Stimulated activated naive CD4-positive, alpha-beta T cell (primary cell): ENCODE measurements around the gene CDH13.

Source experiments
- DNase-seq, 6 experiments: peaks; one replicate each; lab custom pipeline; 2025; lab: John Stamatoyannopoulos, UW

Gene CDH13

DNA sequence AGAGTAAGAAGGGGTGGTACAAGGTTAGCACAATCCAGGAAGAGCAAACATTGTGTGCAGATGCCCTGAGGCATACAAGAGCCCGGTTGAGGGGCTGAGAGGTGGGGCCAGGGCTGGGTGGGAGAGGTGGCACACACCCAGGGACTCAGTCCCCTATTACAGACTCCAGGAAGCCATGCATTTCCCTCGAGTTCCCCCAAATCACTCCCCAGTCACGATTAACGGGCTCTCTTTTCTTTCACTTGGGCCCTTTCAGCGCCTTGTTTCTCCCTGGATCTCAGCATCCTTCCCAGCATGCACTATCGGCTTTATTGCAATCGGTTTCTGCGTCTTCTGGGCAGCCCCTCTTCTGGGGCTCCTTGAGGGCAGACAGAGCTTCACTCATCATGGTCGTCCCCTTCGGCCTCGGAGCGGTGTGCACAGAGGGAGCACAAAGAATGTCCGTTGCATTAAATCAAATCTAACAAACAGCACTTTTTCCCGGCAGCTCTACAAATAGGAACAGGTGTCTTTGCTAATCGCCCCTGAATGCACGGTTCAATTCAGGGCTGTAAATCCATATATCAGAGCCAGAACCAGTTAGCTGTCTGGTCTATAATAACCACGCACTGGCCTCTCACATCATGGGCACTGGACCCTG, 996.4 kb downstream of the CDH13 start:
- DNase-seq = no peak

- DNase-seq = no peak
These were observed 997.1 kb downstream of the CDH13 start for GRCh38 chr16:83623892-83624291.

DNA sequence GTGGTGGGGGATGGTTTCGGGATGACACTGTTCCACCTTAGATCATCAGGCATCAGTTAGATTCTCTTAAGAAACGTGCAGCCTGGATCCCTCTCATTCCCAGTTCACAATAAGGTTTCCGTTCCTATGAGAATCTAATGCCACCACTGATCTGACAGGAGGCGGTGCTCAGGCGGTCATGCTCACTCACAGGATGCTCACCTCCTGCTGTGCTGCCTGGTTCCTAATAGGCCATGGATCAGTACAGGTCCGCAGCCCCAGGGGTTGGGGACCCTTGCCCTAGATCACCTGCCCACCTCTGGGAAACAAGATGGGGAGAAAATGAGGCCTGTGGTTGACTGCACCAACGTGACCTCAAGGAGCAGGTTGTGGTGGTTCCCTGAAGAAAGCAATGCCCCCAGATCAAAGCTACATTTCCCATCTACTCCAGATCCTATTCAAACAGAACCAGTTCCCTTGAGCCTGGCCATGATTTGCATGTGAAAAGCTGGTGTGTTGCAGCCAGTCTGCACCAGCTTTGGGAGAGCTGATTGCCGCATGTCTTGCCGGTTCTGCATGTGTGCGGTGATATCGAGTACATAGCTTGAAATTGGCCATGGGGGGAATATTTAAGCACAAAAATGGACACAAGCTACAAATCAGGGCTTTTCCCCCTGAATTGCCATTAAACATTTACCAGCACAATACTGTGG, 997.8 kb downstream of the CDH13 start:
- DNase-seq = no peak

DNA sequence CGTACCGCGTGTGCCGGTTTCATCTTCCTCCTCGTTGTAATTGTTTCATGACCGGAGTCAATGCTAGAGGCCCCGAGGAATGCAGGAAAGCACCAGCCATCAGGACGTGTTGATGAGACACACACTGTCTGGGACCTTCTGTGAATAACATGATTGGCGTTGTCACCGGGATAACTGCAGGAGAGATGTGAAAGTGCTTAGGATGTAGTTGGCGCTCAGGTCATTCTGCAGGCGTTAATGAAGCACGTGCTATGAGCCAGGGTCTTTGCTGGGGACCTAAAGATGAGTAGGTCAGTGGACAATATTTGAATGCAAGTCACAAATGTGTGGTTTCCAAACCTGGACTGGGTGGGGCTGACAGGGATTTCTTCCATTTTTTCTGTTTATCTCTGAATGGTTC, 999.4 kb downstream of the CDH13 start:
- DNase-seq = no peak

- DNase-seq = no peak
These were observed 999.9 kb downstream of the CDH13 start for GRCh38 chr16:83626676-83627075.

DNA sequence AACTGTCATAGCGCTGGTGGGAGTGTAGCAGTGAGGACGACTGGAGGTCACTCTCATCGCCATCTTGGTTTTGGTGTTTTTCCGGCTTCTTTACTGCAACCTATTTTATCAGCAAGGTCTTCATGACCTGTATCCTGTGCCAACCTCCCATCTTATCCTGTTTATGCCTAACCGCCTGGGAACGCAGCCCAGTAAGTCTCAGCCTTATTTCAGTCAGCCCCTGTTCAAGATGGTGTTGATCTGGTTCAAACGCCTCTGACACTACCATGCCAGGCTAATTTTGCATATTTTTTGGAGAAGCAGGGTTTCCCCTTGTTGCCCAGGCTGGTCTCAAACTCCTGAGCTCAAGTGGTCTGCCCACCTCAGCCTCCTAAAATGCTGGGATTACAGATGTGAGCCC, 1001.2 kb downstream of the CDH13 start:
- no peak for DNase-seq

DNA sequence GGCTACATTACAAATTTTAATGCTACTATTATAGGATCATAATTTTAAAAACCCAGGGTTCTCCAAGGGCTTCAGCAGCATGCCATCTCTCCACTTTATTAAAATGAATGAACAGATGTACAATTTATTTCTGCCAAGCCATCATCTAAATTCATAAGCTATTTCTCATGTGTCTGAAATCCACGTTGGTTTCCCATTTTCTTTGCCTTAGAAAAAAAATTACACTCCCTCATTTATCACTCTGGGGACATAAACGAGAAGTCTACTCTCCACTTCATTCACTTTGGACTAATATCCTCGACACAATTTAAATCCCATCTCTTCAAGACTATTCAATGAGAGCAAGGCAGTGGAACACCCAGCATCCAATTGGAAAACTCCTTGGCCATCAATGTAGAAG, 1002.7 kb downstream of the CDH13 start:
- DNase-seq = no peak

GRCh38 chr16:83629836-83630235, 1003.1 kb downstream of the CDH13 start:
- no peak for DNase-seq

- no peak for DNase-seq
These were observed 1004.2 kb downstream of the CDH13 start for GRCh38 chr16:83630979-83631378.

DNA sequence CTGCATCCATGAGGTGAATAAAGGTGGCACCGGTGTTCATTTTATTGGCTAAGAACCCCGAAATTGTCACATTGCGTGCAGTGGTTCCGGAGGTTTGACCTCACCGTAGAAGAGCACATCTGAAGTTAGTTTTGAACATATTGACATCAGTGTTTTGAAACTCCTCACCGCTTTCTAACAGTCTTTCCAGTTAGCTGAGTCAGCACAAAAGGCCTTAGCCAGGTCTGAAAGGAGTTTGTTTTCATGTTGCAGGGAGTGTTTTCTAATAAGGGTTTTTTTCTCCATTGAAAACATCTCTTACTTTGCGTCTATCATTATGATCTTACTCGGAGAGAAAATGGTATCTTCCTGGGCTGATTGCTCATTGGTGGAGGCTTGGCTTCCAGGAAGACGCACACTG, 1006.5 kb downstream of the CDH13 start:
- no peak for DNase-seq

GRCh38 chr16:83648347-83648746, 1021.6 kb downstream of the CDH13 start:
- no peak for DNase-seq

- DNase-seq = no peak
These were observed 1025.1 kb downstream of the CDH13 start for GRCh38 chr16:83651871-83652270.

DNA sequence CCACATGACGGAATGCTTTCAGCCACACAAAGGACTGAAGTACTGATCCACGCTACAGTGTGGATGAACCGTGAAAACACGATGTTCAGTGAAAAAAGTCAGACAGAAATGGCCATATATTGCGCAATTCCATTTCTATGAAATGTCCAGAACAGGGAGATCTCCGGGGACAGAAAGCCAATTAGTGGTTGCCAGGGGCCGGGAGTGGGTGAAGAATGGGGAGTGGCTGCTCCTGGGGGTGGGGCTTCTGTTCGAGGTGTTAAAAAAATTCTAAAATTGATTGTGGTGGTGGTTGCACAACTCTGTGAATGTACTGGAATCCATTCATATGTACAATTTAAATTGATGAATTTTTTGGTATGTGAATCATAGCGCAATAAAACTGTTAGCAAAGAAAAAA, 1026.2 kb downstream of the CDH13 start:
- no peak for DNase-seq

DNA sequence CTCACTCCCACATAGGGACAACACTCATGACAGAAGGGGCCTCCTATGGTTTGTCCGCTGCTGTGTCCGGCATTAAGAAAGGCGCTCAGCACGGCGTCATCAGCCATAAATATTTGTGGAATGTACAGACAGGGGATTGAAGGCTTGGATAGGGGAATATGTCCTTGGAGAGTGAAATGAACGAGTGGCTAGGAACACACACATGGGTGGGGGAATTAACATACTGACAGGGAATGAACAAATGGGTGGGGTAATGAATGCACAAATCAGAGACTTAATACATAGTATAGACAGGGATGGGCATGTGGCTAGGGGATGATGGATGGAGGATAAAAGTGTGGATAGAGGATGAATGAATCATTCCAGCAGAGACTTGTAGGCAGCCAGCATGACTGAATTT, 1027.0 kb downstream of the CDH13 start:
- no peak for DNase-seq

DNA sequence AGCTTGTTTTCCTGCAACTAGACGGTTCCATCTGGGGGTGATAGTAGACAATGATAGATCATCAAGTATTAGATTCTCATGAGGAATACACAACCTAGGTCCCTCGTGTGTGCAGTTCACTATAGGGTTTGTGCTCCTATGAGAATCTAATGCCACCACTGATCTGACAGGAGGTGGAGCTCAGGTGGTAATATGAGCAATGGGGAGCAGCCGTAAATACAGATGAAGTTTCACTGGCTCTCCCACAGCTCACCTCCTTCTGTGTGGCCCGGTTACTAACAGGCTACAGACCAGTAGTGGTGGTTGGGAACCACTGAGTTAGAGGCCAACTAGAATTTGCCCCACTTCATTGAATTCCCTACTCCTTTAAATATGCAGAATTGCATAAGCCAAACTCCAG, 1033.5 kb downstream of the CDH13 start:
- no peak for DNase-seq

DNA sequence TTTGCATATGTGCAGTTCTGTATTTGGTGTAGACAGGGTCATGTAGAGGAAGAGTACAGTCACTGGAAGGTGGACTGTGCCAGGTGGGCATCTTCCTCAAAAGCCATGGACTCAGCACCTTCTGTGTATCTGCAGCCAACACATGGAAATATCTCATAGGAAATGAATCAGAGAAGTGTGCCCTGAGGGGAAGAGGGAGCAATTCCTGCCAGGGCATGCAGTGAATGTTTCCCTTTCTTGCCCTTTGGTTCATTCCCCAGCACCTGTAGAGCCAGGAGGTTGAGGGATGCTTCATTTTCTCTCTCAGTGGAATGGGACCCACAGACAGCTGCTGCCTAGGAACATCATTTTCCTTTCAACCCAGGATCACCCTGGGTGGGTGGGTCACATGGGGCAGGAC, 1034.9 kb downstream of the CDH13 start:
- no peak for DNase-seq

GRCh38 chr16:83666449-83666848, 1039.7 kb downstream of the CDH13 start:
- no peak for DNase-seq

DNA sequence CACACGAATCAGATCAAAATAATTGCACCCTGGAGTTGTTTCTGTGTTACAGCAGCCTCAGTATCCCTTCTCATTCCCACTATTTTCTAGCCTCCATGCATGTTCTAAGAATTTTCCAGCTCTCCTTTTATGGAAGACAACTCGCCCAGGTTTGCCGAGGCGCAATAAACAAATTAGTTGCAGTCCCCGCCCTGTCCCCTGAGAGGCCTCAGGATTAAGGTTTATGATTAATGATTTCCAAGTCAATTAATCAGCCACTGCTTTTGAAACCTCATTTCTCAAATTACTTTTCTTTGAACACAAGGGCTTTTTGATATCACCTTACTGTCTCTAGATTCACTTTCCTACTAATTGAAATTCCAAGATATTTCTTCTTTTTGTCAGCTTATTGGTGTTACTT, 1042.7 kb downstream of the CDH13 start:
- DNase-seq = no peak

- no peak for DNase-seq
These were observed 1048.3 kb downstream of the CDH13 start for GRCh38 chr16:83674931-83675535.

DNA sequence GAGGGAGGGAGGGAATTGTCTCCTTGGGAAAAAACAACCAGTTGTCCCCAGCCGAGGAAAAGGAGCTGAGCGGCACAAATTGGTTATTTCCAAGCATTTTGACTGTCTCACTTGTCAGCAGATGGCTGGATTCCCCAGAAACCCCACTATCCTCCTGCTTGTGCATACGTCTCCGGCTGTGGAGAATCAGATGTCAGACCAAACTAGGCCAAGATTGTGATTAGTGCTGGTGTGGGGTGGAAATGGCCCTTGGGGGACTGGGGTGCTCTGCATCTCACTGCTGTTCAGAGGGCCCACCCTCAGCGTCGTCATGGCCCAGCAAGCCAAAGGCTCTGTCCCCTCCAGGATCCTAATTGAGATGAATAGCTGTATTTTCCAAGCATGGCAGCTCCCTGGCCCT, 1049.3 kb downstream of the CDH13 start:
- no peak for DNase-seq

- no peak for DNase-seq
These were observed 1054.2 kb downstream of the CDH13 start for GRCh38 chr16:83680980-83681379.

DNA sequence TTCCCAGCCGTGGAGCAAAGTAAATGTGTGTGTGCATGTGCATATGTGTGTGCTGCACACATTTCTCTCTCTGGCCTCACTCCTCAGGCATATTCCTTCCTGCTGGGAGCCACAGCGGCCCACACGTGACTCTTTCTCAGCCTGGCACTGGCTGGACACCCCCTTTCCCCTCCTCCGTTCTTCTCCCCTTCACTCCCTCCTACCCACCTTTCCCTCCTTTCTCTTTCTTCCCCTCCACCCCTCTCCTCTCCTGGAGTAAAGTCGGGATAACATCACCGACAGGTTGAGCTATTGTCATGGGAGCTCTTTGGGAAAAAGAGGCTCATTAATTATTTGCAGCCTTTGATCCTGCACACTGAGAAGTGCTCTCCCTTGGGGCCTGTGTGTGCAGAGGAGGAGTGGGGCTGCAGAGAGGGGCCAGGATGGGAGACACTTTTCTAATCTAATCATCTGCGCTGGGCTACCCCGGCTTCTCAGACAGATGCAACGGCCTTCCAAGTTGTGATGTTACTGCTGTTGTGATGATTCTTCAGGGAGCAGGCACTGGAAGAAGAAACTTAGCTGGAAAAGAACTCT, 1054.7 kb downstream of the CDH13 start:
- DNase-seq = no peak
